Measurements from ENCODE around the gene DYNLRB1.
"Not testable (repeated sequence)": the region's sequence is repeated elsewhere in the genome, so short reads cannot be mapped to it uniquely, and the experiment has no call there.

The DYNLRB1 gene

DNA sequence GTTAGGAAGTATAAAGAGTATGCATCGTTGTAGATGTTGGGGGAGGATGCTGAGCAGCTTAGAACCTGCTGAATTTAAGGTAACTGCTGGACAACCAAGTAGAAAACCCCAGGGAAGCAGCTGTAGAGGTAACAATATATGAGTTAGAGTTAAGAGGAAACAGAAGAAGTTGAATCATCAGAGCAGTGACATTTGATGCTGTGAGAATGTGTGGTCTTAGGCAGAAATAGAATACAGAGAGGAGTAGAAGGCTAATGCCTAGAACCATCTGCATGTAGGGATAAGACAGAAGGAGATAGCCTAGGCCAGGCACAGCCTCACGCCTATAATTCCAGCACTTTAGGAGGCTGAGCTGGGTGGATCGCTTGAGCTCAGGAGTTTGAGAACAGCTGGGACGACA, 22.6 kb upstream of the DYNLRB1 start:
- Histone ChIP-seq H3K79me1 (ENCODE audit: low read depth, low read length) (peaks cover 3% of the 10 kb centered on the region), H2AFZ (ENCODE audit: low read length) (no peak overlapping the region), H4K8ac (ENCODE audit: low read depth, low read length) (no peak overlapping the region), H3K4me2 (ENCODE audit: insufficient read depth, low read length, poor library complexity, severe bottlenecking) (no peak overlapping the region), H2BK120ac (ENCODE audit: low read depth, low read length) (no peak overlapping the region), H3K36me3 (replicated peaks in 1 of 2; ENCODE audit: control insufficient read depth in 2 of 2, insufficient read depth in 2 of 2, low read length in 2 of 2) (peaks cover 26 to 96% of the 10 kb centered on the region in 2 donors), H3K9me3 (replicated peaks in 1 of 2; ENCODE audit: control insufficient read depth in 2 of 2, insufficient read depth in 1 of 2, low read depth in 1 of 2, low read length in 2 of 2) (peaks cover 2 to 20% of the 10 kb centered on the region in 2 donors), H2BK15ac (ENCODE audit: low read length) (no peak overlapping the region), H3K4ac (ENCODE audit: low read length) (no peak overlapping the region), H2BK5ac (ENCODE audit: low read length) (no peak overlapping the region), H3K27ac (replicated peaks; ENCODE audit: low read length) (no peak overlapping the region), H3K27me3 (ENCODE audit: control insufficient read depth in 3 of 3, insufficient read depth in 3 of 3, low read depth in 1 of 3, low read length in 3 of 3) (no peaks in the 10 kb centered on the region), H2BK12ac (ENCODE audit: low read length) (no peak overlapping the region), H3K14ac (ENCODE audit: low read length) (no peak overlapping the region), H4K91ac (ENCODE audit: low read depth, low read length, poor library complexity) (no peak overlapping the region), H2AK5ac (ENCODE audit: low read depth, low read length) (no peak overlapping the region), H3K4me1 (ENCODE audit: control insufficient read depth in 2 of 2, insufficient read depth in 1 of 2, low read depth in 1 of 2, low read length in 2 of 2) (no peaks in the 10 kb centered on the region), H3K4me3 (ENCODE audit: low read length in 2 of 2) (no peak overlapping the region), H3K9ac (ENCODE audit: low read depth, low read length, poor library complexity) (no peak overlapping the region), H3K18ac (ENCODE audit: low read length) (no peak overlapping the region), H3K23ac (ENCODE audit: low read depth, low read length, poor library complexity) (no peak overlapping the region)
- whole genome bisulfite sequencing, 2 donors (ENCODE audit: extremely low coverage in 2 of 2, insufficient read length in 2 of 2, insufficient replicate concordance in 1 of 2): no CpG with 5 or more reads among the region's 4 CpGs
- DNase-seq (ENCODE audit: low spot score): no peak

DNA sequence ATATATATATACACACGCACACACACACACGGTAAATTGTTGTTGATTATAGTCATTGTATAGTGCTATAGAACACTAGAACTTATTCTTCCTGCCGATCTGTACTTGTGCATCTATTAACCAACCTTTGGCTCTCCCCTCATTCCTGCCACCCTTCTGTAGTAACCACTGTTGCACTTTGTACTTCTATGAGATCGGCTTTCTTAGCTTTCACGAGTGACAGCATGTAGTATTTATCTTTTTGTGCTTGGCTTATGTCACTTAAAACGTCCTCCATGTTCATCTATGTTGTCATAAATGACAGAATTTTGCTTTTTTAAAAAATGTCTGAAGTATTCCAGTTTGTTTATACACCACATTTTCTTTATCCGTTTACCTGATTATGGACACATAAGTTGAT, 20.9 kb upstream of the DYNLRB1 start:
- Histone ChIP-seq H3K27ac (replicated peaks; ENCODE audit: low read length) (no peak overlapping the region), H3K79me1 (ENCODE audit: low read depth, low read length) (peaks cover 3% of the 10 kb centered on the region), H2AFZ (ENCODE audit: low read length) (no peak overlapping the region), H3K4me3 (ENCODE audit: low read length in 2 of 2) (no peak overlapping the region), H2BK15ac (ENCODE audit: low read length) (no peak overlapping the region), H3K9me3 (replicated peaks in 1 of 2; ENCODE audit: control insufficient read depth in 2 of 2, insufficient read depth in 1 of 2, low read depth in 1 of 2, low read length in 2 of 2) (peaks cover 2 to 30% of the 10 kb centered on the region in 2 donors), H3K23ac (ENCODE audit: low read depth, low read length, poor library complexity) (no peak overlapping the region), H3K27me3 (ENCODE audit: control insufficient read depth in 3 of 3, insufficient read depth in 3 of 3, low read depth in 1 of 3, low read length in 3 of 3) (no peaks in the 10 kb centered on the region), H2BK120ac (ENCODE audit: low read depth, low read length) (no peak overlapping the region), H3K36me3 (replicated peaks in 1 of 2; ENCODE audit: control insufficient read depth in 2 of 2, insufficient read depth in 2 of 2, low read length in 2 of 2) (peaks cover 23 to 85% of the 10 kb centered on the region in 2 donors), H3K4me1 (ENCODE audit: control insufficient read depth in 2 of 2, insufficient read depth in 1 of 2, low read depth in 1 of 2, low read length in 2 of 2) (no peaks in the 10 kb centered on the region), H3K4me2 (ENCODE audit: insufficient read depth, low read length, poor library complexity, severe bottlenecking) (no peak overlapping the region), H4K91ac (ENCODE audit: low read depth, low read length, poor library complexity) (no peak overlapping the region), H3K4ac (ENCODE audit: low read length) (no peak overlapping the region), H3K18ac (ENCODE audit: low read length) (no peak overlapping the region), H3K9ac (ENCODE audit: low read depth, low read length, poor library complexity) (no peak overlapping the region), H2BK5ac (ENCODE audit: low read length) (no peak overlapping the region), H3K14ac (ENCODE audit: low read length) (no peak overlapping the region), H2BK12ac (ENCODE audit: low read length) (no peak overlapping the region), H2AK5ac (ENCODE audit: low read depth, low read length) (no peak overlapping the region), H4K8ac (ENCODE audit: low read depth, low read length) (no peak overlapping the region)
- no peak for DNase-seq (ENCODE audit: low spot score)
- no CpG with 5 or more reads among the region's 7 CpGs for WGBS, 2 donors (ENCODE audit: extremely low coverage in 2 of 2, insufficient read length in 2 of 2, insufficient replicate concordance in 1 of 2)

DNA sequence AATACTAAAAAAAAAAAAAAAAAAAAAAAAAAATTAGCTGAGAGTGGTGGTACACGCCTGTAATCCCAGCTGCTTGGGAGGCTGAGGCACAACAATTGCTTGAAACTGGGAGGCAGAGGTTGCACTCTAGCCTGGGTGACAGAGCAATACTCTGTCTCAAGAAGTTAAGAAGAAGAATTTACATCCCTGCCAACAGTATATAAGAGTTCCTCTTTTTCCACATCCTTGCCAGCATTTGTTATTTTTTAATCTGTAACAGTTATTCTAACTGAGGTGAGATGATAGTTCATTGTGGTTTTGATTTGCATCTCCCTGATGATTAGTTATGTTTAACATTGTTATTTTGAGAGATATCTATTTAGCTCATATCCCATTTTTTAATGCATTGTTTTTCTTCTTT, 20.3 kb upstream of the DYNLRB1 start:
- no peak overlapping the region for H3K4me2 ChIP-seq (ENCODE audit: insufficient read depth, low read length, poor library complexity, severe bottlenecking)
- no peaks in the 10 kb centered on the region for H3K27me3 ChIP-seq (ENCODE audit: control insufficient read depth in 3 of 3, insufficient read depth in 3 of 3, low read depth in 1 of 3, low read length in 3 of 3)
- H3K9ac ChIP-seq (ENCODE audit: low read depth, low read length, poor library complexity): no peak overlapping the region
- H3K4me1 ChIP-seq (ENCODE audit: control insufficient read depth in 2 of 2, insufficient read depth in 1 of 2, low read depth in 1 of 2, low read length in 2 of 2): no peaks in the 10 kb centered on the region
- H3K27ac ChIP-seq (replicated peaks; ENCODE audit: low read length): no peak overlapping the region
- H2AK5ac ChIP-seq (ENCODE audit: low read depth, low read length): no peak overlapping the region
- peaks cover 3% of the 10 kb centered on the region for H3K79me1 ChIP-seq (ENCODE audit: low read depth, low read length)
- no peak overlapping the region for H2BK120ac ChIP-seq (ENCODE audit: low read depth, low read length)
- peaks cover 2 to 36% of the 10 kb centered on the region in 2 donors for H3K9me3 ChIP-seq (replicated peaks in 1 of 2; ENCODE audit: control insufficient read depth in 2 of 2, insufficient read depth in 1 of 2, low read depth in 1 of 2, low read length in 2 of 2)
- H3K4me3 ChIP-seq (ENCODE audit: low read length in 2 of 2): no peak overlapping the region
- H3K4ac ChIP-seq (ENCODE audit: low read length): no peak overlapping the region
- H3K23ac ChIP-seq (ENCODE audit: low read depth, low read length, poor library complexity): no peak overlapping the region
- WGBS, 2 donors (ENCODE audit: extremely low coverage in 2 of 2, insufficient read length in 2 of 2, insufficient replicate concordance in 1 of 2): no CpG with 5 or more reads among the region's 1 CpG
- no peak overlapping the region for H2AFZ ChIP-seq (ENCODE audit: low read length)
- no peak overlapping the region for H2BK12ac ChIP-seq (ENCODE audit: low read length)
- DNase-seq (ENCODE audit: low spot score): no peak
- no peak overlapping the region for H3K18ac ChIP-seq (ENCODE audit: low read length)
- no peak overlapping the region for H2BK15ac ChIP-seq (ENCODE audit: low read length)
- H3K36me3 ChIP-seq (replicated peaks in 1 of 2; ENCODE audit: control insufficient read depth in 2 of 2, insufficient read depth in 2 of 2, low read length in 2 of 2): peaks cover 20 to 85% of the 10 kb centered on the region in 2 donors
- no peak overlapping the region for H4K8ac ChIP-seq (ENCODE audit: low read depth, low read length)
- H3K14ac ChIP-seq (ENCODE audit: low read length): no peak overlapping the region
- no peak overlapping the region for H4K91ac ChIP-seq (ENCODE audit: low read depth, low read length, poor library complexity)
- no peak overlapping the region for H2BK5ac ChIP-seq (ENCODE audit: low read length)

DNA sequence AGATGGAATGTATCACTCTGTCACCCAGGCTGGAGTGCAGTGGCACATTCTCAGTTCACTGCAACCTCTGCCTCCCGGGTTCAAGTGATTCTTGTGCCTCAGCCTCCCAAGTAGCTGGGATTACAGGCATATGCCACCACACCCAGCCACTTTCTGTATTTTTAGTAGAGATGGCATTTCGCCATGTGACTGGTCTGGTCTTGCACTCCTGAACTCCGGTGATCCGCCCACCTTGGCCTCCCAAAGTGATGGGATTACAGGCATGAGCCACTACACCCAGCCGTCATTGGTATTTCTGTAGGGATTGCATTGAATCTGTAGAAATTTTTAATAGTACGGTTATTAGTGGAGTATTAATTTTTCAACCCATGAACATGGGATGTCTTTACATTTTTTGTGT, 18.6 kb upstream of the DYNLRB1 start:
- WGBS, 2 donors (ENCODE audit: extremely low coverage in 2 of 2, insufficient read length in 2 of 2, insufficient replicate concordance in 1 of 2): no CpG with 5 or more reads among the region's 6 CpGs
- H2BK15ac ChIP-seq (ENCODE audit: low read length); H3K23ac ChIP-seq (ENCODE audit: low read depth, low read length, poor library complexity); H3K27me3 ChIP-seq (ENCODE audit: control insufficient read depth in 3 of 3, insufficient read depth in 3 of 3, low read depth in 1 of 3, low read length in 3 of 3); H3K79me1 ChIP-seq (ENCODE audit: low read depth, low read length); H3K9ac ChIP-seq (ENCODE audit: low read depth, low read length, poor library complexity); H2BK5ac ChIP-seq (ENCODE audit: low read length); H4K8ac ChIP-seq (ENCODE audit: low read depth, low read length); H3K27ac ChIP-seq (replicated peaks; ENCODE audit: low read length); DNase-seq (ENCODE audit: low spot score); H3K4me2 ChIP-seq (ENCODE audit: insufficient read depth, low read length, poor library complexity, severe bottlenecking); H2BK120ac ChIP-seq (ENCODE audit: low read depth, low read length); H3K4me3 ChIP-seq (ENCODE audit: low read length in 2 of 2); H2AFZ ChIP-seq (ENCODE audit: low read length); H3K4me1 ChIP-seq (ENCODE audit: control insufficient read depth in 2 of 2, insufficient read depth in 1 of 2, low read depth in 1 of 2, low read length in 2 of 2); H2AK5ac ChIP-seq (ENCODE audit: low read depth, low read length); H4K91ac ChIP-seq (ENCODE audit: low read depth, low read length, poor library complexity); H3K14ac ChIP-seq (ENCODE audit: low read length); H3K18ac ChIP-seq (ENCODE audit: low read length); H2BK12ac ChIP-seq (ENCODE audit: low read length); H3K4ac ChIP-seq (ENCODE audit: low read length): not testable (repeated sequence)
- H3K9me3 ChIP-seq (replicated peaks in 1 of 2; ENCODE audit: control insufficient read depth in 2 of 2, insufficient read depth in 1 of 2, low read depth in 1 of 2, low read length in 2 of 2): peaks cover 2 to 40% of the 10 kb centered on the region in 2 donors
- peaks cover 16 to 79% of the 10 kb centered on the region in 2 donors for H3K36me3 ChIP-seq (replicated peaks in 1 of 2; ENCODE audit: control insufficient read depth in 2 of 2, insufficient read depth in 2 of 2, low read length in 2 of 2)

All from neuronal stem cell (in vitro differentiated cells).